Endothelial cell of umbilical vein (primary cell): Measurements from ENCODE around the gene NAP1L1.
"Not testable (repeated sequence)": the region's sequence is repeated elsewhere in the genome, so short reads cannot be mapped to it uniquely, and the experiment has no call there.

Experiments
- CTCF ChIP-seq, 2 donors: IDR thresholded peaks; 1 replicate in 1 of 2; 2 replicates in 1 of 2; pipeline ENCODE4 v1.5.1; 2011; ENCODE audit warnings: low read length in 2 of 2, mild to moderate bottlenecking in 2 of 2, moderate library complexity in 2 of 2, control low read depth in 1 of 2, inconsistent platforms in 1 of 2, low read depth in 1 of 2; ENCODE audit not compliant: insufficient read depth in 1 of 2; ENCODE audit errors: extremely low read depth in 1 of 2
- EZH2 ChIP-seq: IDR thresholded peaks from 2 replicates; pipeline ENCODE4 v1.6.1; 2012; ENCODE audit warnings: borderline replicate concordance, low read depth, mild to moderate bottlenecking, moderate library complexity, low read length, inconsistent platforms; ENCODE audit not compliant: severe bottlenecking
- JUN ChIP-seq: IDR thresholded peaks from 2 replicates; pipeline ENCODE4 v1.6.1; 2011; ENCODE audit warnings: borderline replicate concordance, low read depth; ENCODE audit not compliant: insufficient read length, insufficient read depth

DNA sequence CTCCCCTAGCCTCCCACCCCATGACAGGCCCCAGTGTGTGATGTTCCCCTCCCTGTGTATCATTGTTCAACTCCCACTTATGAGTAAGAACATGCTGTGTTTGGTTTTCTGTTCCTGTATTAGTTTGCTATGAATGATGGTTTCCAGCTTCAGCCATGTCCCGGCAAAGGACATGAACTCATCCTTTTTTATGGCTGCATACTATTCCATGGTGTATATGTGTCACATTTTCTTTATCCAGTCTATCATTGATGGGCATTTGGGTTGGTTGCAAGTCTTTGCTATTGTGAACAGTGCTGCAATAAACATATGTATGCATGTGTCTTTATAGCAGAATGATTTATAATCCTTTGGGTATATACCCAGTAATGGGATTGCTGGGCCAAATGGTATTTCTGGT, 96.8 kb downstream of the NAP1L1 start:
- not testable (repeated sequence) for TF ChIP-seq CTCF (IDR thresholded peaks at IDR 0.05; ENCODE audit: extremely low read depth in 1 of 2, insufficient read depth in 1 of 2, low read depth in 1 of 2, low read length in 2 of 2); EZH2; JUN
